ENCODE measurements around the gene WDR5B. TPM values are rescaled to one million over a fixed set of nuclear protein-coding genes. Genes with fewer than 3 reads are reported as not detected.

The WDR5B gene
- total and polyA plus RNA-seq, 2 donors (not counting 3 experiments of a cell fraction or from before 2014, with no cell fraction given), result 1.8 to 3.7 TPM

DNA sequence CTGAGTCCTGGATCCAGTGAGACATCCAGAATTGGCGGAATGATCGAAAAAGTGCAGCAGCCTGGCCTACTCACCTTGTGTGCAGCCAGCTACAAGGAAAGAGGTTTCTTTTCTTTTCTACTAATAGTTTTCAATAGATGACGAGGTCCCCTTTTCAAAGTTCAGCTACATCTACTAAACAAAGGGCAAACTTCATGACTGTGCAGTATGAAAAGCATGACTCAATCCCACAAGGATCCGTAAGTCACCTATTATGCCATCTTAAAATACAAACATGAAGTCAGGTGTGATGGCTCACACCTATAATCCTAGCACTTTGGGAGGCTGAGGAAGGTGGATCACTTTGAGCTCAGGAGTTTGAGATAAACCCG is 49.5 kb downstream of the WDR5B start:
- no peak overlapping the region for H3K4me3 ChIP-seq (replicated peaks in 1 of 3; ENCODE audit: insufficient read depth in 1 of 3, low read depth in 1 of 3, low read length in 3 of 3)
- no peaks in the 10 kb centered on the region for H4K20me1 ChIP-seq (replicated peaks; ENCODE audit: control insufficient read depth, extremely low read depth, insufficient read depth, low read length)
- ChIA-PET POLR2A (no interaction called here), CTCF (no interaction called here)
- no TSS peak for BruUV-seq (replicated peaks)
- no peak for TF ChIP-seq GATA2 (IDR thresholded peaks at IDR 0.05; ENCODE audit: insufficient read depth, insufficient read length, low read depth, low read length)
- TF ChIP-seq MAX (IDR thresholded peaks at IDR 0.05; ENCODE audit: insufficient read depth, insufficient read length), result no peak
- no peak for TF ChIP-seq EZH2 (IDR thresholded peaks at IDR 0.05; ENCODE audit: borderline replicate concordance, low read depth, low read length, severe bottlenecking)
- TF ChIP-seq POLR2AphosphoS5 (IDR thresholded peaks at IDR 0.05; ENCODE audit: insufficient read depth, low read depth, low read length), result no peak
- no peak for TF ChIP-seq MYC (IDR thresholded peaks at IDR 0.05; ENCODE audit: low read depth, low read length)
- no peak for TF ChIP-seq JUN (IDR thresholded peaks at IDR 0.05; ENCODE audit: borderline replicate concordance, insufficient read depth, insufficient read length, low read depth)
- TF ChIP-seq POLR2A (IDR thresholded peaks at IDR 0.05; ENCODE audit: low read depth, low read length), result no peak
- TF ChIP-seq FOS (IDR thresholded peaks at IDR 0.05; ENCODE audit: borderline replicate concordance, insufficient read depth, low read length), result no peak
- no peak for TF ChIP-seq CTCF (IDR thresholded peaks at IDR 0.05; ENCODE audit: extremely low read depth in 1 of 2, insufficient read depth in 1 of 2, low read depth in 1 of 2, low read length in 2 of 2)
- FAIRE-seq, result no peak
- intact Hi-C loops (cut with micrococcal nuclease) (no loop called here), dilution Hi-C loops (cut with MboI; ENCODE audit: extremely low pct_ligation_motif_present, low sequenced_read_pairs) (no loop called here)
- no peak overlapping the region for H3K27ac ChIP-seq (ENCODE audit: insufficient read depth, low read depth, low read length)
- H3K4me1 ChIP-seq (ENCODE audit: control insufficient read depth, extremely low read depth, insufficient read depth, low read length), result no peaks in the 10 kb centered on the region
- DNase-seq (ENCODE audit: low read depth, low spot score), result no peak
- H3K27me3 ChIP-seq (ENCODE audit: control insufficient read depth in 2 of 2, insufficient read depth in 2 of 2, low read length in 2 of 2), result no peaks in the 10 kb centered on the region
- no peaks in the 10 kb centered on the region for H3K9me3 ChIP-seq (replicated peaks; ENCODE audit: control insufficient read depth, insufficient read depth, low read length)
- H3K79me2 ChIP-seq (ENCODE audit: control insufficient read depth, insufficient read depth, low read length), result no peaks in the 10 kb centered on the region
- no peak overlapping the region for H3K9ac ChIP-seq (replicated peaks; ENCODE audit: extremely low read depth, insufficient read depth, low read length)
- H3K9me1 ChIP-seq (replicated peaks; ENCODE audit: control insufficient read depth, extremely low read depth, insufficient read depth, low read length), result no peaks in the 10 kb centered on the region
- H2AFZ ChIP-seq (ENCODE audit: low read depth, low read length), result no peak overlapping the region
- no peak overlapping the region for H3K4me2 ChIP-seq (ENCODE audit: insufficient read depth, low read length)
- peaks cover 0 to 7% of the 10 kb centered on the region in 2 experiments for H3K36me3 ChIP-seq (ENCODE audit: control insufficient read depth in 2 of 2, extremely low read depth in 1 of 2, insufficient read depth in 2 of 2, low read length in 2 of 2)

Data from endothelial cell of umbilical vein (primary cell).